Measurements from ENCODE around the gene BMP2. TPM values are rescaled to one million over a fixed set of nuclear protein-coding genes. Genes with fewer than 3 reads are reported as not detected.

Gene BMP2
- 41.5 and 44.6 TPM in 2 replicates for total RNA-seq

DNA sequence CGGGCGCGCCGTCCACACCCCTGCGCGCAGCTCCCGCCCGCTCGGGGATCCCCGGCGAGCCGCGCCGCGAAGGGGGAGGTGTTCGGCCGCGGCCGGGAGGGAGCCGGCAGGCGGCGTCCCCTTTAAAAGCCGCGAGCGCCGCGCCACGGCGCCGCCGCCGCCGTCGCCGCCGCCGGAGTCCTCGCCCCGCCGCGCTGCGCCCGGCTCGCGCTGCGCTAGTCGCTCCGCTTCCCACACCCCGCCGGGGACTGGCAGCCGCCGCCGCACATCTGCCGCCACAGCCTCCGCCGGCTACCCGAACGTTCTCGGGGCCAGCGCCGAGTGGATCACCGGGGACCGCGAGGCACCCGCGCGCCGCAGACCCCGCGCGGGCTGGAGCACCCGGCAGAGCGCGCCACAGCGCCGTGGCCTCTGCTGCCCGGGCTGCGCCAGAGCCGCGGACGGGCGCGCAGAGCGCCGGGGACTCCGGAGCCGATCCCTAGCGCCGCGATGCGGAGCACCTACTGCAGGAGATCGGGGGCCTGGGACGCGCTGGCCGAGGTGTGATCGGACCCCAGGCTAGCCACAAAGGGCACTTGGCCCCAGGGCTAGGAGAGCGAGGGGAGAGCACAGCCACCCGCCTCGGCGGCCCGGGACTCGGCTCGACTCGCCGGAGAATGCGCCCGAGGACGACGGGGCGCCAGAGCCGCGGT, at the start of gene BMP2:
BMP2 (plus strand) TSS at position 151 of the 692 bp plus-strand sequence. CDS start 2,441 bp downstream, outside the sequence.

